NOMO-1 treated with DMSO at 0.1 percent for 48 hours (cell line): ENCODE results near the gene CRYAA.
"Not testable (repeated sequence)": the region's sequence is repeated elsewhere in the genome, so short reads cannot be mapped to it uniquely, and the experiment has no call there.

Experiments used
- DNase-seq: peaks from one replicate; lab custom pipeline; 2025; ENCODE audit not compliant: unreplicated experiment; lab: John Stamatoyannopoulos, UW

CRYAA gene

DNA sequence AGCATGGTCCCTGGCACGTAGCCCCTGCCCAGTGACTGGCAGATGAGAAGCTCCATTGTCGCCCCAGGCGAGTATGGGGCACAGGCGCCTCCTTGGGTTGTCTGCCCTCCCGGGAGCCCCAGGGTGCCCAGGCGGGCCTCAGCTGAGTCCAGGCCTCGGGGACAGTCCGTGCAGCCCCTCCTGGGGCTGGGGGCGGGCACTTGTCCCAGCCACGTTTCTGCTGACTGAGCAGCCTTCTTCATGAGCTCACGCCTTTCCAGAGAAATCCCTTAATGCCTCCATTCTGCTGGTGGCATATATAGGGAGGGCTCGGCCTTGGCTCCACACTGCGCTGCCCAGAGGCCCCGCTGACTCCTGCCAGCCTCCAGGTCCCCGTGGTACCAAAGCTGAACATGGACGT lies at the start of gene CRYAA:
Gene CRYAA, plus strand, starts transcription at position 301 of the 400 bp plus-strand sequence. Its CDS starts 92 bp downstream, at position 393.
- not testable (repeated sequence) for DNase-seq

GRCh38 chr21:43130094-43130493 lies 38.7 kb upstream of the CRYAA start:
- not testable (repeated sequence) for DNase-seq

- DNase-seq: not testable (repeated sequence)
Observed at GRCh38 chr21:43134520-43134919, 34.3 kb upstream of the CRYAA start.

DNA sequence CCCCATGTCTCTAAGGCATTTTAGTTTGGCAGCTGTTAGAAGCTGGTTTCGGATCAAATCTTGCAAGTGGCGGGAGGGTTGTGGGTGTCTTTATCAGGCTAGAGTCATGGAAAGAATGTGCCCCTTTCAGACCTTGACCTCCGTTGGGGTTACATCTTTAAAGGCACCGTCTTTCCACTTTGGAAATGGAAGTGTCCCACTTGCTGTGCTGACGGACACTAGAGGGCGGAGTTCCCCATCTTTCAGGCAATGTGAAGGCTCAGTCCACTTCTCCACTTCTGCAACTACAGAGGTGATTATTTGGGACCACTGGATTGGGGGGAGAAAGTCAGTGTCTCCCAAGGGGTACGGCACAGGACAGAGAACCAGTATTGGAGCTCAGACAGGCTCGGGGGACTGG lies 29.9 kb upstream of the CRYAA start:
- DNase-seq: not testable (repeated sequence)

DNA sequence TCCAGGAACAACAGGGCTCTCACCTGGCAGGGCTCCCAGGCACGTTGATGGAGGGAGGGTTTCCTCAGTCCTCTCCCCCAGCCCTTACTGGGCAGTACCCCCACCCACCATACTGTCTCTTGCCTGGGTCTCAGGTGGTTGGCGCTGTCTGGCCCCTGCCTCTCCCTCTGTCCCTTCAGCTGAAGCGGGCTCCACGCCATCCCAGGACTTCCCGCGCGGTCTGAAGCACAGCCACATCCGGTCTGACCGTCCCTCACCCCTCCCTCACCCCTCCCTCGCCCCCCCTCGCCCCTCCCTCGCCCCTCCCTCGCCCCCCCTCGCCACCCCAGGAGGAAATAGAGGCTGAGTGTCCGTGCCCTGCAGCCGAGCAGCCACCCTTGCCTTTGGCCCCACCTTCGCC lies 27.4 kb upstream of the CRYAA start:
- DNase-seq: not testable (repeated sequence)

- DNase-seq: not testable (repeated sequence)
Observed at GRCh38 chr21:43146637-43147036, 22.2 kb upstream of the CRYAA start.

DNA sequence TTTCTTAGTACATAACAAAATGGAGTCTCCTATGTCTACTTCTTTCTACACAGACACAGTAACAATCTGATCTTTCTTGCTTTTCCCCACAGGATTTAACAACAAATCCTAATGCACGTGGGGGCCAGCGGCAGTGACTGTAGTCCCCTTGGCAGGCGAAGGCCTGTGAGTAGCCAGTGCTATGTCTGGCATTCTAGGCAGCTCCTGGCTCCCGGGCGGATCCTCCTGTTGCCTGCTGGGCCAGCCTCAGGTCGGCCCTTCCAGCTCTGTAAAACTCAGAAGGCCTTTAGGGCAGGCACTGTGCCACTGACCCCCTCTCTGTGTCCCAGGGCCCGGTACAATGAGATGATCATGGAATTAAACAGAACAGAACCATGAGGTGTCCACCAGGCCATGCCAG lies 20.8 kb upstream of the CRYAA start:
- not testable (repeated sequence) for DNase-seq

GRCh38 chr21:43149344-43149743 lies 19.5 kb upstream of the CRYAA start:
- not testable (repeated sequence) for DNase-seq

DNA sequence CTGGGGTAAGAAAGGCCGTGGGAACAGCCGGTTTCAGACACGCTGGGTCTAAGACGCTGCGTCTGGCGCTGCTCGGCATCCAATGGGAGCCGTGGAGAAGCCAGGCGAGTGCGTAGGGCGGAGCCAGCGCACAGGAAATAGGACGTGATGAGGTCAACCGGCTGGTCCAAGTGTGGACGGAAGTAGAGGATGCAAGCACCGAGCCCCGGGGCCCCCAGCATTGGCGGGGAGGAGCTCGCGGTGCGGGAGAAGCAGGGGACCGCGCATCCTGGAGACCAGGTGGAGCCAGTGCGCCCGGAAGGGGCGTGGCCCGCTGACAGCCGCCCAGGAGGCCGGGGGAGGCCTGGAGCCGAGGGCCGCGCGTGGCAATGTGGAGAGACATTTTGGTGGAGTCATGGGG lies 15.2 kb upstream of the CRYAA start:
- not testable (repeated sequence) for DNase-seq

- not testable (repeated sequence) for DNase-seq
Observed at GRCh38 chr21:43159279-43160175, 9.3 kb upstream of the CRYAA start.

DNA sequence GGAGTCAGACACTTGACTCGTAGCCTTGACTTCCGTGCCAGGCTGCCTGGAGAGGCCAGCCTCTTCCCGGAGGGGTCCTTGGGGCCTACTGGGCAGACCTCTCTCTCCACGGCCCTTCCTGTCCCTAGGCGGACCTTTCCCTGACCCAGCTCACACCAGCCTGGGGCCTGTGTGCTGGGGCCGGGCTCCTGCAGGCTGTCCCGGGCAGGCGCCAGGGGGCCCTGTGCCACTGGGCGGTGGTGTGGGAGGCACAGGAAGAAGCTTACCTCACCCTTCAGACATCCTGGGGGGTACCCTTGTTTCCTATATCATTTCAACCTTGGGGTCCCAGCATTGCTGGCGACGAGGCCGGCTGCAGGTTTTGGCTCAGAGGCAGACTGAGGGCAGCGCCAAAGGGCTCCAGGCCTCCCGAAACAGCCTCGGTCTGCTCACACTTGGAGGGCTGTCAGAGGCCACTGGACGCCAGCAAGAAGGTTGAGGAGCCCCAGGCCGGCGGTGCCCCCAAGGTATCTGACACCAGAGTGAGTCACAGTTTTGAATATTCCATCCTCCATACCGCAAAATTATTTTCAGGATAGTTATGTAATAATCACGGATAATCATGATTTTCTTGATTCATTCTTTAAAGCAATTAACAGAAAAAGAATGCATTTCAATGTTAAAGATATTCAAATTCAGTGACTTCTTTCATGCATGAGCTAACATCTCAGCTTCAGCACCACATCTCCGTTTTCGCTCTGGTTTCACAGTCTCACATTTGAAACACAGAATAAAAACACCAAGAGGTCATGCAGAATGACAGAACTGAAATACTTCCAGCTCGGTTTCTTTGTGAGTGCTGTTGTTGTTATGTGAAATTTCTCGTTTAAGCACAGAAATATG lies 6.7 kb upstream of the CRYAA start:
- not testable (repeated sequence) for DNase-seq

- not testable (repeated sequence) for DNase-seq
Observed at GRCh38 chr21:43162708-43163205, 6.1 kb upstream of the CRYAA start.

- not testable (repeated sequence) for DNase-seq
Observed at GRCh38 chr21:43164823-43165222, 4.0 kb upstream of the CRYAA start.

GRCh38 chr21:43165734-43166133 lies 3.1 kb upstream of the CRYAA start:
- not testable (repeated sequence) for DNase-seq

GRCh38 chr21:43169230-43169886 lies 550 bp downstream of the CRYAA start:
- not testable (repeated sequence) for DNase-seq

- not testable (repeated sequence) for DNase-seq
Observed at GRCh38 chr21:43169891-43170290, 1.1 kb downstream of the CRYAA start.

DNA sequence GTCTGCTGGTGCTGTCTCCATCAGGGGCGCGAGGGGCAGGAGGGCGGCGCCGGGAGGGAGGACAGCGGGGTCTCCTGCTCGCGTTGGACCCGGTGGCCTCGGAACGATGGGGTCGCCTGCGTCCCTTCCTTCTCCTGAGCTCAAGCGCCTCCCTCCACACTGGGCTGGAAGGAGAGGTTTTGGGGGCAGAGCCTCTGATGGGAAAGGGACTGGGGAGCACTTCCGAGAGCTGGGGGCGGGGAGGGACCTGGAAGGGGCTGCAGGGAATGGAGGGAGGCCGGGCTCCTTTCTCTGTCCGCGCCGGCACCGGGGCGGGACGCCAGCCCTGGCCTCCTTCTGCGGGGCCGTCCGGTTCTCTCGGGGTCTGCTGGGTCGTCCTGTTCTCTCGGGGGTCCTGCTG lies 4.0 kb downstream of the CRYAA start:
- not testable (repeated sequence) for DNase-seq

DNA sequence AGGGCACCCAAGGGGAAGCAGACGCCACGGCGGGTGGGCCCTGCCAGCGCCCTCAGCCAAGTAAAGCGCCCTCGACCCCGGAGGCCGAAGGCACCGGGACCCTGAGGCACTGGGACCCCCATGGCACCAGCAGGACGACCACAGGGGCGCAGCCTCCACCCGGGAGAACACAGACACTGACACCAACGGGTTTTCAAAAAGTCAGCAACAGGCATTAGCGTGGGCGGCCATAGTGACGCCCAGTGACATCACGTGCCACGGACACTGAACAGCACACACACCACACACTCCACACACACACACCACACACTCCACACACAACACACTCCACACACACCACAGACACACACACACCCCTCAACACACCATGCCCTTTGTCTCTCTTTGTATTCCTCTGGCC lies 4.6 kb downstream of the CRYAA start:
- DNase-seq: not testable (repeated sequence)

GRCh38 chr21:43173930-43174329 lies 5.1 kb downstream of the CRYAA start:
- not testable (repeated sequence) for DNase-seq

- DNase-seq: not testable (repeated sequence)
Observed at GRCh38 chr21:43174998-43175397, 6.2 kb downstream of the CRYAA start.

DNA sequence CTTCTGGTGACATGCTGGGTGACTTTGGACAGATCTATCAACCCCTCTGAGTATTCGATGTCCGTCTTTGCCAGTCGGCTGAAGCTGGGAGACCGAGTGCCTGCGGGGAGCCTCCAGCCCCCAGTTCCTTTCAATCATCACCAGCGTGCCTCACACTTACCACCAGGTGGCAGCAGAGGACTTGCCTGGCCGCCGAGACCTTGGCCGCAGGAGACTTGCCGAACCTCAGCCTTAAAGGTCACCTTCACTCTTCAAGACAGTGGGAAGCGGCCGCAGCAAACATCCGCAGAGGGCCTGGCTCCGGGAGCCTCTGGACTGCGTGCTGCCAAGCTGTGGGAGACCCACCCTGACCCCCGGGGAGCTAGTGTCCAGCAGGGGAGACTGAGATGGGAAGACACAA lies 7.8 kb downstream of the CRYAA start:
- DNase-seq: not testable (repeated sequence)
